Body of pancreas (tissue), 4 donors: Measurements from ENCODE around the gene ZSCAN10. TPM values are rescaled to one million over a fixed set of nuclear protein-coding genes. Genes with fewer than 3 reads are reported as not detected.

Experiments used
- ATAC-seq: fragments of 150-250 bp; one replicate; pipeline ENCODE4 v1.9.1; 2016
- DNase-seq, 4 donors: peaks; one replicate each; pipeline ENCODE4 v3.0.0-alpha.2; 2019
- H3K27ac ChIP-seq, 4 donors: fragments of 200-600 bp; sonication (generic); 1 replicate in 3 of 4; 2 replicates in 1 of 4; pipeline versions ENCODE4 v1.5.1 to v1.6.1; 2016 to 2019; ENCODE audit warnings: mild to moderate bottlenecking in 1 of 4, mixed read lengths in 1 of 4, moderate library complexity in 1 of 4
- H3K27me3 ChIP-seq, 2 donors: fragments of 200-600 bp; sonication (generic); one replicate each; pipeline ENCODE4 v1.6.0; 2016; ENCODE audit warnings: mild to moderate bottlenecking in 1 of 2
- H3K36me3 ChIP-seq, 2 donors: fragments of 200-600 bp; sonication (generic); replicated peaks in 1 of 2; 2 replicates each; pipeline ENCODE4 v1.5.1; 2016; ENCODE audit warnings: low read depth in 2 of 2; ENCODE audit not compliant: insufficient read depth in 1 of 2
- H3K4me1 ChIP-seq: fragments of 200-600 bp; sonication (generic); one replicate; pipeline ENCODE4 v1.6.0; 2016
- H3K4me3 ChIP-seq, 2 donors: fragments of 200-600 bp; sonication (generic); 1 replicate in 1 of 2; 2 replicates in 1 of 2; pipeline ENCODE4 v1.5.1; 2016 to 2019
- H3K9me3 ChIP-seq, 3 donors: fragments of 200-600 bp; sonication (generic); 1 replicate in 2 of 3; 2 replicates in 1 of 3; pipeline ENCODE4 v1.5.1; 2016
- POLR2A ChIP-seq, 3 donors: fragments of 450-650 bp; IDR thresholded peaks; one replicate each; pipeline ENCODE4 v1.6.1; 2016; ENCODE audit warnings: antibody characterized with exemption in 3 of 3, mild to moderate bottlenecking in 2 of 3
- WGBS, 2 donors: methylation state at CpG; one replicate each; pipeline ENCODE4 v1.1.5; 2017; 5-methylcytosine and 5-hydroxymethylcytosine counted together
- intact Hi-C: fragments of 100-400 bp; cut with DNase I; formaldehyde crosslinking; loops from one replicate; pipeline ENCODE4 v1.15.1; 2023
- total RNA-seq, 2 donors: library from RNA; depleted of rRNA; stranded (reverse); fragments of >200 nt; gene quantifications; one replicate each; pipeline ENCODE4 v1.1.0, GENCODE V29; 2016
- TF ChIP-seq, protein P1 (sequence below), 7 experiments: fragments of 450-650 bp in 4 of 7; fragments of 200-600 bp in 3 of 7; sonication (generic) in 3 of 7; IDR thresholded peaks; one replicate each; pipeline ENCODE4 v1.5.1; 2016 to 2019; ENCODE audit warnings: antibody characterized with exemption in 7 of 7

The ZSCAN10 gene
- total RNA-seq, 2 donors from 2014 or later: not detected

GRCh38 chr16:3065069-3065741, 33.9 kb downstream of the ZSCAN10 start, which contains the start of gene IL32:
Gene IL32, plus strand, starts transcription at chr16:3065640. Its CDS starts 172 bp downstream, at chr16:3065812.
- H3K36me3 ChIP-seq: peaks cover 4 to 7% of the 10 kb centered on the region in 2 donors
- H3K9me3 ChIP-seq: no peaks in the 10 kb centered on the region
- whole genome bisulfite sequencing, 2 donors: 18 to 25% methylated on average over 5 to 13 of the region's 13 CpGs
- ATAC-seq: peak; percentile 95
- H3K4me3 ChIP-seq: peak within 1 kb of the TSS; percentile 48 to 68
- H3K4me1 ChIP-seq: peaks cover 43% of the 10 kb centered on the region
- no peaks in the 10 kb centered on the region for H3K27me3 ChIP-seq
- DNase-seq: peak; percentile 93 to 97 (median 96)
- TF ChIP-seq, protein P1, sequence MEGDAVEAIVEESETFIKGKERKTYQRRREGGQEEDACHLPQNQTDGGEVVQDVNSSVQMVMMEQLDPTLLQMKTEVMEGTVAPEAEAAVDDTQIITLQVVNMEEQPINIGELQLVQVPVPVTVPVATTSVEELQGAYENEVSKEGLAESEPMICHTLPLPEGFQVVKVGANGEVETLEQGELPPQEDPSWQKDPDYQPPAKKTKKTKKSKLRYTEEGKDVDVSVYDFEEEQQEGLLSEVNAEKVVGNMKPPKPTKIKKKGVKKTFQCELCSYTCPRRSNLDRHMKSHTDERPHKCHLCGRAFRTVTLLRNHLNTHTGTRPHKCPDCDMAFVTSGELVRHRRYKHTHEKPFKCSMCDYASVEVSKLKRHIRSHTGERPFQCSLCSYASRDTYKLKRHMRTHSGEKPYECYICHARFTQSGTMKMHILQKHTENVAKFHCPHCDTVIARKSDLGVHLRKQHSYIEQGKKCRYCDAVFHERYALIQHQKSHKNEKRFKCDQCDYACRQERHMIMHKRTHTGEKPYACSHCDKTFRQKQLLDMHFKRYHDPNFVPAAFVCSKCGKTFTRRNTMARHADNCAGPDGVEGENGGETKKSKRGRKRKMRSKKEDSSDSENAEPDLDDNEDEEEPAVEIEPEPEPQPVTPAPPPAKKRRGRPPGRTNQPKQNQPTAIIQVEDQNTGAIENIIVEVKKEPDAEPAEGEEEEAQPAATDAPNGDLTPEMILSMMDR (IDR thresholded peaks at IDR 0.05): no peak
- TF ChIP-seq POLR2A (IDR thresholded peaks at IDR 0.05): peak; percentile 55 to 95 (median 94)
- H3K27ac ChIP-seq: peak within 1 kb of the TSS; percentile 86 to 97 (median 94)
- intact Hi-C loops: no loop called here

DNA sequence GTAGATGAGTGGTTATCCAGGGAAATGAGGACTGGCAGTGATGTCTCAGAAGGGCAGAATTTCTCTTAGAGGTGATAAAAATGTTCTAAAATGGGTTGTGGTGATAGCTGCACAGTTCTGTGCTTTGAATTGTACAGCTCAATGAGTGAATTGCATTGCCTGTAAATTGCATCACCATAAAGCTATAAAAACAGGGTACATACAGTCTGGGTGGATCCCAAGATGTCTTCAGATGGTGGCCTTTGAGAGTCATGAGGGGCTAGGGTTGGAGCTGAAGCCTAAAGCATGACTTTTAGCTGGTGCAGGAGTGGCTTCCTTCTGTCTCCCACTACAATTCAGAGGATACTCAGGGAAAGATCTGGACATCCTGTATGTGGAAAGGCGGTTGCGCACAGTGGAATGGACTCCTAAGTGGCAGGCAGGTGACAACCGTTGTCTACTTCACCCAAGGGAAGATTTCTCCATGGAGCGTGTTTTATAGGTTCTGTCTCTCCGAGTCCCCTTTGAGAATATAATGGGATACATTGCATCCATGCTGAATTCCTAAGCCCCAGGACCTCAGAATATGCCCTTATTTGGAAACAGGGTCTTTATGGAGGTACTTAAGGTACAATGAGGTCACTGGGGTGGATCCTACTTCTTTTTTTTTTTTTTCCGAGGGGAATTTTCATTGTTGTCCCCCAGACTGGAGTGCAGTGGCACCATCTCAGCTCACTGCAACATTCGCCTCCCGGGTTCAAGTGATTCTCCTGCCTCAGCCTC, 35.3 kb downstream of the ZSCAN10 start:
- Histone ChIP-seq H3K4me1 (peaks cover 51% of the 10 kb centered on the region), H3K9me3 (no peaks in the 10 kb centered on the region), H3K4me3 (no peak overlapping the region), H3K36me3 (peaks cover 0 to 4% of the 10 kb centered on the region in 2 donors), H3K27ac (peak overlapping the region in 1 of 4 donors; percentile 97), H3K27me3 (no peaks in the 10 kb centered on the region)
- intact Hi-C loops: no loop called here
- no peak for TF ChIP-seq POLR2A (IDR thresholded peaks at IDR 0.05)
- TF ChIP-seq, protein P1 (IDR thresholded peaks at IDR 0.05): no peak
- DNase-seq (no peak), ATAC-seq (no peak)
- WGBS, 2 donors: 80 to 93% methylated on average over 4 to 8 of the region's 8 CpGs

DNA sequence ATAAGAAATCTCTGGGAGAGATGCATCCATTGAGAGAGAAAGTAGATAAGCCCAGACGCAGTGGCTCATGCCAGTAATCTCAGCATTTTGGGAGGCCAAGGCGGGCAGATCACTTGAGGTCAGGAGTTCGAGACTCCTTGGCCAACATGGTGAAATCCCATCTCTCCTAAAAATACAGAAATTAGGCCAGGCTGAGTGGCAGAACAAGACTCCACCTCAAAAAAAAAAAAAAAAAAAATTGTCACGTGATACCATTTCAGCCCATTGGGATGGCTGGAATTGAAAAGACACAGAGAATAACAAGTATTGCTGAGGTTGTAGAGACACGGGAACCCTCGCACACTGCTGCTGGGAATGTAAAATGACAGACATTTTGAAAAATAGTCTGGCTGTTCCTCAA, 36.5 kb downstream of the ZSCAN10 start:
- Histone ChIP-seq H3K4me1 (peaks cover 50% of the 10 kb centered on the region), H3K27ac (no peak overlapping the region), H3K4me3 (no peak overlapping the region), H3K27me3 (no peaks in the 10 kb centered on the region), H3K9me3 (no peaks in the 10 kb centered on the region), H3K36me3 (peaks cover 0 to 2% of the 10 kb centered on the region in 2 donors)
- no peak for TF ChIP-seq POLR2A (IDR thresholded peaks at IDR 0.05)
- TF ChIP-seq, protein P1 (IDR thresholded peaks at IDR 0.05): no peak
- ATAC-seq (no peak), DNase-seq (no peak)
- intact Hi-C loops: no loop called here
- 91 to 92% methylated on average over 6 of the region's 6 CpGs for WGBS, 2 donors

DNA sequence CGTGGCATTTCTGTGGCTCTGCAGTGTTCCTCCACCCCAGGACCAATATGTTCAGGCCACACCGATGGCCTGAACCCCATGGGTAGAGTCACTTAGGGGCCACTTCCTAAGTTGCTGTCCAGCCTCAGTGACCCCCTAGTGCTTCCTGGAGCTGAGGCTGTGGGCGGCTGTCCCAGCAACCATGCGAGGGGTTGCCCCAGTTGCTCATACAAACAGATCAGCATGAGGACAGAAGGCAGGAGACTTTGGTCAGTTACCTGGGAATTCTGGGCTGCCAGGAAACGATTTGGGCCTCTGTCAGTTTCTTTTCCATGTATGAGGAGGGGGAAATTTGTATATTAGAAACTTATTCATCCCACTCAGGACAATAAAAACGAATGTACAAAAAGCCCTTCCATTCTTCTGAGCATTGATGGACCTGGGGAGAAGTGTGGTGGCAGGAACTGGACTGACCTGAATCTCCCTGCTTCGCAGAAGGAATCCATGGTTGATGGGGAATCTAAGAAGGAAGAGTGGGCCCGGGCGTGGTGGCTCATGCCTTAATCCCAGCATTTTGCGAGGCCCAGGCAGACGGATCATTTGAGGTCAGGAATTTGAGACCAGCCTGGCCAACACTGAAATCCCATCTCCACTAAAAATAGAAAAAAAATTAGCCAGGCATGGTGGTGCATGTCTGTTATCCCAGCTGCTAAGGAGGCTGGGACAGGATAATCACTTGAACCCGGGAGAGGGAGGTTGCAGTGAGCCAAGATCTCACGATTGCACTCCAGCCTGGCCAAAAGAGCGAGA, 38.6 kb downstream of the ZSCAN10 start:
- no peak for TF ChIP-seq POLR2A (IDR thresholded peaks at IDR 0.05)
- TF ChIP-seq, protein P1 (IDR thresholded peaks at IDR 0.05): no peak
- no peaks in the 10 kb centered on the region for H3K36me3 ChIP-seq
- H3K4me1 ChIP-seq: peaks cover 36% of the 10 kb centered on the region
- intact Hi-C loops: no loop called here
- ATAC-seq (no peak), DNase-seq (no peak)
- WGBS, 2 donors: 87 to 88% methylated on average over 13 to 14 of the region's 14 CpGs
- H3K27me3 ChIP-seq: no peaks in the 10 kb centered on the region
- no peaks in the 10 kb centered on the region for H3K9me3 ChIP-seq
- H3K4me3 ChIP-seq: no peak overlapping the region
- H3K27ac ChIP-seq: peak overlapping the region in 2 of 4 donors; percentile 88 to 94
